K562 (cell line): ENCODE measurements around the gene USP31. TPM values are rescaled to one million over a fixed set of nuclear protein-coding genes. Genes with fewer than 3 reads are reported as not detected.

Experiments
- FOXM1 ChIP-seq, 2 experiments: fragments of 450-650 bp in 1 of 2; sonication (generic) in 1 of 2; formaldehyde crosslinking in 1 of 2; IDR thresholded peaks; 2 replicates each; pipeline versions ENCODE4 v1.6.1 to v1.9.0; 2017 to 2022; ENCODE audit warnings: low read depth in 2 of 2, mild to moderate bottlenecking in 2 of 2, missing genetic modification reagents in 1 of 2, moderate library complexity in 1 of 2
- POLR2G ChIP-seq: fragments of 200-400 bp; formaldehyde crosslinking; IDR thresholded peaks from 2 replicates; pipeline ENCODE4 v1.6.1; 2017; ENCODE audit warnings: low read depth, mild to moderate bottlenecking, antibody characterized with exemption, low read length, moderate library complexity
- TEAD1 ChIP-seq, 2 experiments: fragments of 450-650 bp in 1 of 2; sonication (generic) in 1 of 2; formaldehyde crosslinking; IDR thresholded peaks; 2 replicates each; pipeline versions ENCODE4 v1.4.0 to v1.8.0; 2020 to 2022; ENCODE audit warnings: mild to moderate bottlenecking in 2 of 2, missing genetic modification reagents in 1 of 2
- ZNF134 ChIP-seq: fragments of 250-450 bp; sonication (Bioruptor Pico); conservative IDR thresholded peaks from 2 replicates; pipeline ENCODE4 v1.4.0; 2020
- ZNF146 ChIP-seq: IDR thresholded peaks from one replicate; pipeline ENCODE4 v1.6.1; 2018; ENCODE audit warnings: missing compliant biosample characterization; ENCODE audit not compliant: unreplicated experiment
- ZNF175 ChIP-seq: fragments of 200-800 bp; sonication (Bioruptor generic); IDR thresholded peaks from 2 replicates; pipeline ENCODE4 v1.6.1; 2016; ENCODE audit warnings: low read depth, mild to moderate bottlenecking, missing genetic modification characterization, missing compliant biosample characterization
- ZNF197 ChIP-seq: fragments of 200-800 bp; sonication (Bioruptor generic); IDR thresholded peaks from 2 replicates; pipeline ENCODE4 v1.6.1; 2016; ENCODE audit warnings: low read depth, missing genetic modification characterization, missing compliant biosample characterization
- ZNF224 ChIP-seq: sonication (generic); formaldehyde crosslinking; IDR thresholded peaks from 2 replicates; pipeline ENCODE4 v1.8.0; 2022; ENCODE audit warnings: mild to moderate bottlenecking, missing genetic modification reagents
- ZNF282 ChIP-seq: sonication (generic); formaldehyde crosslinking; IDR thresholded peaks from 2 replicates; pipeline ENCODE4 v1.8.1; 2023; ENCODE audit warnings: missing genetic modification reagents
- ZNF324 ChIP-seq: fragments of 250-450 bp; sonication (Bioruptor Pico); IDR thresholded peaks from 2 replicates; pipeline ENCODE4 v1.4.0; 2020; ENCODE audit warnings: mild to moderate bottlenecking
- ZNF561 ChIP-seq: fragments of 450-650 bp; formaldehyde crosslinking; conservative IDR thresholded peaks from 2 replicates; pipeline ENCODE4 v1.4.0; 2020; ENCODE audit warnings: mild to moderate bottlenecking, moderate library complexity
- ZNF586 ChIP-seq: fragments of 450-650 bp; formaldehyde crosslinking; conservative IDR thresholded peaks from 2 replicates; pipeline ENCODE4 v1.4.0; 2020; ENCODE audit warnings: mild to moderate bottlenecking, moderate library complexity
- ZNF764 ChIP-seq: fragments of 250-450 bp; sonication (Bioruptor Pico); IDR thresholded peaks from 2 replicates; pipeline ENCODE4 v1.4.0; 2020; ENCODE audit warnings: low read depth, mild to moderate bottlenecking, moderate library complexity
- polyA plus RNA-seq, 8 experiments: library from polyadenylated mRNA; depleted of rRNA in 4 of 8; stranded (reverse) in 5 of 8; unstranded in 3 of 8; fragments of >200 nt; fragmentation: Nextera tagmentation in 2 of 8; fragmentation: Illumina TruSeq in 1 of 8; extraction: Ambion mirVana in 2 of 8; extraction: Trizol in 1 of 8; gene quantifications; 2 replicates each; pipeline versions ENCODE4 v1.2.1 to v1.2.3, GENCODE V29; 2011 to 2014; ENCODE audit warnings: inconsistent platforms in 1 of 8, missing spikeins in 1 of 8
- total RNA-seq, 7 experiments: library from RNA; depleted of rRNA in 6 of 7; stranded (reverse); fragments of >200 nt in 6 of 7; fragmentation: Illumina TruSeq in 2 of 7; extraction: Trizol in 2 of 7; gene quantifications; 2 replicates each; pipeline versions ENCODE4 v1.2.1 to v1.2.3, GENCODE V29; 2011 to 2021; ENCODE audit warnings: low replicate concordance in 1 of 7
- TF ChIP-seq, protein P1 (sequence below): fragments of 250-450 bp; sonication (Bioruptor Pico); IDR thresholded peaks from 2 replicates; pipeline ENCODE4 v1.4.0; 2020; ENCODE audit warnings: mild to moderate bottlenecking, moderate library complexity
- TF ChIP-seq, protein P2 (sequence below): fragments of 450-650 bp; IDR thresholded peaks from 2 replicates; pipeline ENCODE4 v1.6.1; 2016; ENCODE audit warnings: borderline replicate concordance
- TF ChIP-seq, protein P3 (sequence below): sonication (generic); formaldehyde crosslinking; IDR thresholded peaks from 2 replicates; pipeline ENCODE4 v1.5.0; 2020; ENCODE audit warnings: missing genetic modification reagents
- TF ChIP-seq, protein P4 (sequence below), 2 experiments: fragments of 450-650 bp in 1 of 2; sonication (generic) in 1 of 2; formaldehyde crosslinking; conservative IDR thresholded peaks; 2 replicates each; pipeline versions ENCODE4 v1.4.0 to v1.8.1; 2020 to 2022; ENCODE audit warnings: mild to moderate bottlenecking in 1 of 2, missing genetic modification reagents in 1 of 2
- TF ChIP-seq, protein P5 (sequence below), 3 experiments: fragments of 200-800 bp in 1 of 3; sonication (Bioruptor generic) in 1 of 3; sonication (generic) in 1 of 3; formaldehyde crosslinking in 1 of 3; IDR thresholded peaks; 2 replicates each; pipeline versions ENCODE4 v1.6.1 to v1.8.0; 2016 to 2022; ENCODE audit warnings: mild to moderate bottlenecking in 2 of 3, missing compliant biosample characterization in 2 of 3, missing genetic modification characterization in 2 of 3, missing genetic modification reagents in 1 of 3

The USP31 gene
- total and polyA plus RNA-seq, 9 of the 15 experiments (the other 6 are each of a cell fraction or from before 2014, with no cell fraction given) = 0.56 to 4.9 (median 2.9) TPM

DNA sequence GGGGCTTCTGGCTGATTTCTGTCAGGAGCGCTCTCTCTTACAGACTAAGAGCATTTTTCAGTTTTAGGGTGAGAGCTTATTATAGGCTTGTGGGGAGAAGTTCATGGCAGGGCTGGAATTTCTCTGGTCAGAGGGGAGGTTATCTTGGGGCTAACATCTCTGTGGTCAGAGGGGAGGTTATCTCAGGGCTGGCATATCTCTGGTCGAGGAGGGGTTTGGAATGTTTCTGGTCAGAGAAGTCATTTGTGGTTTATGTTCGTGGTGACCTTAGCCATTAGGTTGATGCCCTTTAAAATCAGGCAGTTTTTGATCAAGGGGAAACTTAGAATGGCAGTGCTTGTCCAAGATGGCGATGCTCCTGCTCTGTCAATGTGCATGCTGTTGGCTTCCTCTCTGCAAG is 10.8 kb upstream of the USP31 start (continued):
- TF ChIP-seq, protein P1, sequence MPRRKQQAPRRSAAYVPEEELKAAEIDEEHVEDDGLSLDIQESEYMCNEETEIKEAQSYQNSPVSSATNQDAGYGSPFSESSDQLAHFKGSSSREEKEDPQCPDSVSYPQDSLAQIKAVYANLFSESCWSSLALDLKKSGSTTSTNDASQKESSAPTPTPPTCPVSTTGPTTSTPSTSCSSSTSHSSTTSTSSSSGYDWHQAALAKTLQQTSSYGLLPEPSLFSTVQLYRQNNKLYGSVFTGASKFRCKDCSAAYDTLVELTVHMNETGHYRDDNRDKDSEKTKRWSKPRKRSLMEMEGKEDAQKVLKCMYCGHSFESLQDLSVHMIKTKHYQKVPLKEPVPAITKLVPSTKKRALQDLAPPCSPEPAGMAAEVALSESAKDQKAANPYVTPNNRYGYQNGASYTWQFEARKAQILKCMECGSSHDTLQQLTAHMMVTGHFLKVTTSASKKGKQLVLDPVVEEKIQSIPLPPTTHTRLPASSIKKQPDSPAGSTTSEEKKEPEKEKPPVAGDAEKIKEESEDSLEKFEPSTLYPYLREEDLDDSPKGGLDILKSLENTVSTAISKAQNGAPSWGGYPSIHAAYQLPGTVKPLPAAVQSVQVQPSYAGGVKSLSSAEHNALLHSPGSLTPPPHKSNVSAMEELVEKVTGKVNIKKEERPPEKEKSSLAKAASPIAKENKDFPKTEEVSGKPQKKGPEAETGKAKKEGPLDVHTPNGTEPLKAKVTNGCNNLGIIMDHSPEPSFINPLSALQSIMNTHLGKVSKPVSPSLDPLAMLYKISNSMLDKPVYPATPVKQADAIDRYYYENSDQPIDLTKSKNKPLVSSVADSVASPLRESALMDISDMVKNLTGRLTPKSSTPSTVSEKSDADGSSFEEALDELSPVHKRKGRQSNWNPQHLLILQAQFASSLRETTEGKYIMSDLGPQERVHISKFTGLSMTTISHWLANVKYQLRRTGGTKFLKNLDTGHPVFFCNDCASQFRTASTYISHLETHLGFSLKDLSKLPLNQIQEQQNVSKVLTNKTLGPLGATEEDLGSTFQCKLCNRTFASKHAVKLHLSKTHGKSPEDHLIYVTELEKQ = no peak
- no peak for TF ChIP-seq FOXM1 (IDR thresholded peaks at IDR 0.05; ENCODE audit: low read depth)
- no peak for TF ChIP-seq FOXM1 (CRISPR knock-in tag; IDR thresholded peaks at IDR 0.05; ENCODE audit: low read depth)
- TF ChIP-seq, protein P2, sequence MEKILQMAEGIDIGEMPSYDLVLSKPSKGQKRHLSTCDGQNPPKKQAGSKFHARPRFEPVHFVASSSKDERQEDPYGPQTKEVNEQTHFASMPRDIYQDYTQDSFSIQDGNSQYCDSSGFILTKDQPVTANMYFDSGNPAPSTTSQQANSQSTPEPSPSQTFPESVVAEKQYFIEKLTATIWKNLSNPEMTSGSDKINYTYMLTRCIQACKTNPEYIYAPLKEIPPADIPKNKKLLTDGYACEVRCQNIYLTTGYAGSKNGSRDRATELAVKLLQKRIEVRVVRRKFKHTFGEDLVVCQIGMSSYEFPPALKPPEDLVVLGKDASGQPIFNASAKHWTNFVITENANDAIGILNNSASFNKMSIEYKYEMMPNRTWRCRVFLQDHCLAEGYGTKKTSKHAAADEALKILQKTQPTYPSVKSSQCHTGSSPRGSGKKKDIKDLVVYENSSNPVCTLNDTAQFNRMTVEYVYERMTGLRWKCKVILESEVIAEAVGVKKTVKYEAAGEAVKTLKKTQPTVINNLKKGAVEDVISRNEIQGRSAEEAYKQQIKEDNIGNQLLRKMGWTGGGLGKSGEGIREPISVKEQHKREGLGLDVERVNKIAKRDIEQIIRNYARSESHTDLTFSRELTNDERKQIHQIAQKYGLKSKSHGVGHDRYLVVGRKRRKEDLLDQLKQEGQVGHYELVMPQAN = no peak
- TF ChIP-seq ZNF764 (CRISPR knock-in tag) = no peak
- TF ChIP-seq, protein P3, sequence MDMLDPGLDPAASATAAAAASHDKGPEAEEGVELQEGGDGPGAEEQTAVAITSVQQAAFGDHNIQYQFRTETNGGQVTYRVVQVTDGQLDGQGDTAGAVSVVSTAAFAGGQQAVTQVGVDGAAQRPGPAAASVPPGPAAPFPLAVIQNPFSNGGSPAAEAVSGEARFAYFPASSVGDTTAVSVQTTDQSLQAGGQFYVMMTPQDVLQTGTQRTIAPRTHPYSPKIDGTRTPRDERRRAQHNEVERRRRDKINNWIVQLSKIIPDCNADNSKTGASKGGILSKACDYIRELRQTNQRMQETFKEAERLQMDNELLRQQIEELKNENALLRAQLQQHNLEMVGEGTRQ (CRISPR knock-in tag) = no peak
- TF ChIP-seq ZNF197 (CRISPR knock-in tag) = no peak
- no peak for TF ChIP-seq ZNF224 (CRISPR knock-in tag)
- TF ChIP-seq ZNF134 = no peak
- no peak for TF ChIP-seq ZNF282 (CRISPR knock-in tag)
- TF ChIP-seq, protein P4, sequence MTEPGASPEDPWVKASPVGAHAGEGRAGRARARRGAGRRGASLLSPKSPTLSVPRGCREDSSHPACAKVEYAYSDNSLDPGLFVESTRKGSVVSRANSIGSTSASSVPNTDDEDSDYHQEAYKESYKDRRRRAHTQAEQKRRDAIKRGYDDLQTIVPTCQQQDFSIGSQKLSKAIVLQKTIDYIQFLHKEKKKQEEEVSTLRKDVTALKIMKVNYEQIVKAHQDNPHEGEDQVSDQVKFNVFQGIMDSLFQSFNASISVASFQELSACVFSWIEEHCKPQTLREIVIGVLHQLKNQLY (CRISPR knock-in tag; conservative IDR thresholded peaks at IDR 0.05) = no peak
- TF ChIP-seq ZNF324 (CRISPR knock-in tag) = no peak
- TF ChIP-seq ZNF146 (CRISPR knock-in tag) = no peak
- peak in 1 of 2 experiments; percentile 89; a peak in 2 of 4 replicates for TF ChIP-seq TEAD1 (CRISPR knock-in tag; IDR thresholded peaks at IDR 0.05)
- TF ChIP-seq ZNF175 = no peak
- no peak for TF ChIP-seq ZNF586 (CRISPR knock-in tag)
- TF ChIP-seq, protein P5, sequence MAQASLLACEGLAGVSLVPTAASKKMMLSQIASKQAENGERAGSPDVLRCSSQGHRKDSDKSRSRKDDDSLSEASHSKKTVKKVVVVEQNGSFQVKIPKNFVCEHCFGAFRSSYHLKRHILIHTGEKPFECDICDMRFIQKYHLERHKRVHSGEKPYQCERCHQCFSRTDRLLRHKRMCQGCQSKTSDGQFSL (CRISPR knock-in tag; IDR thresholded peaks at IDR 0.05) = no peak
- TF ChIP-seq, protein P5 (tag; IDR thresholded peaks at IDR 0.05) = no peak
- TF ChIP-seq POLR2G = no peak
- no peak for TF ChIP-seq ZNF561 (CRISPR knock-in tag)
